Erythroblast (primary cell): ENCODE measurements around the gene NAGK.
"Not testable (repeated sequence)": the region's sequence is repeated elsewhere in the genome, so short reads cannot be mapped to it uniquely, and the experiment has no call there.

Source experiments
- DNase-seq, 2 experiments: peaks; one replicate each; lab custom pipeline; 2025; lab: John Stamatoyannopoulos, UW
- GATA1 ChIP-seq: IDR thresholded peaks from 2 replicates; pipeline ENCODE4 v1.6.1; 2011; ENCODE audit warnings: low read depth, mild to moderate bottlenecking, control low read depth, low read length, moderate library complexity
- POLR2A ChIP-seq: IDR thresholded peaks from 2 replicates; pipeline ENCODE4 v1.6.1; 2011; ENCODE audit warnings: mild to moderate bottlenecking, low read length

Gene NAGK

GRCh38 chr2:71068218-71069035 is at the start of gene NAGK:
Gene NAGK (plus strand): TSS chr2:71068648. CDS start chr2:71068684, 36 bp downstream.
- TF ChIP-seq GATA1: no peak
- peak; percentile 100 for TF ChIP-seq POLR2A
- peak; percentile 97 to 99 for DNase-seq

- DNase-seq: not testable (repeated sequence)
Measured at GRCh38 chr2:71019989-71020388, 48.5 kb upstream of the NAGK start.

DNA sequence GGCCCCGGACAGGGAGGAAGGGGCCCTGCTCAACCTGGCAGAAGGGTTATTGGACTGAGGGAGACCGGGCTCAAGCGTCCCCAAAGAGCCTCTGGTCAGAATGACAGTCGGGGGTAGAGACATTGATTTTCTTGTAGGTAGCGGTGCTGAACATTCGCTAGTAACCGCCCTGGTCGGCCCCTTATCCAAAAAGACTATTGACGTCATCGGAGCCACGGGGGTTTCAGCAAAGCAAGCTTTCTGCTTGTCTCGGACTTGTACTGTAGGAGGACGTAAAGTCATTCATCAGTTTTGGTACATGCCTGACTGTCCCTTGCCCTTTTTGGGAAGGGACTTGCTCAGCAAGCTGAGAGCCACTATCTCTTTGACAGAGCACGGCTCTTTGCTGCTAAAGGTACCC is 47.1 kb upstream of the NAGK start:
- not testable (repeated sequence) for DNase-seq

- not testable (repeated sequence) for DNase-seq
Measured at GRCh38 chr2:71023553-71024243, 44.8 kb upstream of the NAGK start.

DNA sequence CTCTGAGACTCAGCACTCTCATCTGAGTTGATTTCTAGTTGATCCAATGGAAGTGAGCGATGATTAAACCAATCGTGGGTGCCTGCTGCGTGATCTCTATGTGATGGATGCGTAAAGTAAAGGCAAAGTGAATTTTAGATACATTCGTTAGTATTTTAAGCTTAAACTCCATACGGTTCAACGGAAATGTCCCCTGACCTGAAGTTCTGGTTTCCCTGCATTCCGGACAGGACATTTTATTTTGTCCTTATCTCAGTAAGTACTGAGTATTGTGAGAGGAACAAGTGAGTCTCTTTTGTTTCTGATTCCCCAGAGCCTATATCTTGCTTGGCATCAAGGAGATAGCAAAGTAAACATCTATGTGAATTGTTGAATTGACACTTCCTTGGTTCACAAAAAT is 32.2 kb upstream of the NAGK start:
- DNase-seq: not testable (repeated sequence)

- TF ChIP-seq GATA1 (no peak), POLR2A (no peak)
- DNase-seq: no peak
Measured at GRCh38 chr2:71042287-71042686, 26.2 kb upstream of the NAGK start.

- no peak for DNase-seq
- TF ChIP-seq POLR2A: no peak
- TF ChIP-seq GATA1: no peak
Measured at GRCh38 chr2:71043531-71044407, 24.7 kb upstream of the NAGK start.

GRCh38 chr2:71045151-71045550 is 23.3 kb upstream of the NAGK start:
- no peak for DNase-seq

DNA sequence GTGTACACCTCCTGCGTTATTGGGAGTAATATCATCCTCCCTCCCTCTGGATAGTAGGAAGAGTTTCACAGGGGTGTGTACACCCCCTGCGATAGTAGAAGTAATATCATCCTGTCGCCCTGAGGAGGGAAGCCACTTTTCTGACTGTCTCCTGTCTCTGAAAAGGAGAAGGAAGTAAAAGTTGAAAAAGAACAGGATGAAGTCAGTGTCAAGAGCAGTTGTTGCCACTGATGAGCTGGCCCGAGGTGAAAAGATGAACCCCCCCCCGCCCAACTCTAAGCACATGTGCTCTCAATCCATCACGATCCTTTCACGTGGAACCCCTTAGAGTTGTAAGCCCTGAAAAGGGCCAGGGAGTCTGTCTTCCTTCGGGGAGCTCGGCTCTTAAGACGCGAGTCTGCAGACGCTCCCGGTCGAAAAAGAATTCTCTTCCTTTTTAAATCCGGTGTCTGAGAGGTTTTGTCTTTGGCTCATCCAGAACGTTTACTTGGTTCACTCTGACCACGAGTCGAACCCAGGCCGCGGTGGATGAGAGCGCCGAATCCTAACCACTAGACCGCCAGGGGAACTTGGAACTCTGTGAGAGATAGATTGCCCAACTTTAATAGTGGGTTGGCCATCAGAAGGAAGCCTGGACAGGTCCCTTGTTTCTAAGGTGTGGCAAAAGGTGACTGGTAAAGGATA is 22.4 kb upstream of the NAGK start:
- DNase-seq: no peak
- TF ChIP-seq GATA1 (no peak), POLR2A (no peak)

More at GRCh38 chr2:71045151-71045550, 23.3 kb upstream of the NAGK start:
- TF ChIP-seq GATA1: no peak
- TF ChIP-seq POLR2A: no peak

DNA sequence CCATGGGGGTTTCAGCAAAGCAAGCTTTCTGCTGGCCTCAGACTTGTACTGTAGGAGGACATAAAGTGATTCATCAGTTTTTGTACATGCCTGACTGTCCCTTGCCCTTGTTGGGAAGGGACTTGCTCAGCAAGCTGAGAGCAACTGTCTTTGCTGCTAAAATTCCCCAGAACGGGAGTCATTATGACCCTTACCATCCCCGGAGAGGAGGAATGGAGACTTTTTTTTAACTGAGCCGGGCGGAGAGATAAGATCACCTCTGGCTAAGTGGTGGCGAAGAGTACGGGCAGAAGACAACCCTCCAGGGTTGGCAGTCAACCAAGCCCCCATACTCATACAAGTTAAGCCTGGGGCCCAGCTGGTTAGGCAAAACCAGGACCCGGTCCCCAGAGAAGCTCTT is 20.4 kb upstream of the NAGK start:
- TF ChIP-seq POLR2A: no peak
- no peak for TF ChIP-seq GATA1
- DNase-seq: no peak

GRCh38 chr2:71049704-71050360 is 18.6 kb upstream of the NAGK start:
- not testable (repeated sequence) for DNase-seq

DNA sequence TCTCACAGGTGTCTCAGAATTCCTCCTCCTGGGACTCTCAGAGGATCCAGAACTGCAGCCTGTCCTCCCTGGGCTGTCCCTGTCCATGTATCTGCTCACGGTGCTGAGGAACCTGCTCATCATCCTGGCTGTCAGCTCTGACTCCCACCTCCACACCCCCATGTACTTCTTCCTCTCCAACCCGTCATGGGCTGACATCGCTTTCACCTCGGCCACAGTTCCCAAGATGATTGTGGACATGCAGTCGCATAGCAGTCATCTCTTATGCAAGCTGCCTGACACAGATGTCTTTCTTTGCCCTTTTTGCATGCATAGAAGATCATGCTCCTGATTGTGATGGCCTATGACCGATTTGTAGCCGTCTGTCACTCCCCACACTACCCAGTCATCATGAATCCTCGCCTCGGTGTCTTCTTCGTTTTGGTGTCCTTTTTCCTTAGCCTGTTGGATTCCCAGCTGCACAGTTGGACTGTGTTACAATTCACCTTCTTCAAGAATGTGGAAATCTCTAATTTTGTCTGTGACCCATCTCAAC is 13.2 kb upstream of the NAGK start:
- not testable (repeated sequence) for DNase-seq

DNA sequence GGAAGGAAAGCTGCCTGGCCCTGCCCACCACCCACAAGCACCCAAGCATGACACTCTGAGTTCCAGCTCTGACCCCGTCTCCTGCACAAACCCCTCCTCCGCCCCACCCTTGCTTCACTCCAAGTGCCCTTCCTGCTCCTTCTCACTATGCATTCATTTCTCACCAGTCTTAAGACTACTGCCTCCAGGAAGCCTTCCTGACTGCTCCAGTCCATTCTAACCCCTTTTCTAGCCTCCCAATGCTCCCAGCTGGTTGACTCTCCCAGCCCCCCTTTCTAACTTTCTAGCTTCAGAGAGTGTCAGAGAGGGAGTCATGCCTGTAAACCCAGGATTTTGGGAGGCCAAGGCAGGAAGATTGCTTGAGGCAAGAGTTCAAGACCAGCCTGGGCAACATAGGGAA is 8.2 kb upstream of the NAGK start:
- TF ChIP-seq GATA1 (no peak), POLR2A (no peak)
- no peak for DNase-seq
